HL-60 (cell line): ENCODE measurements around the gene PTCRA.

Source experiments
- DNase-seq, 2 experiments: peaks; one replicate each; pipeline ENCODE4 v3.0.0-alpha.2; 2010 to 2020; ENCODE audit warnings: low read depth in 1 of 2, low spot score in 1 of 2
- H3K27ac ChIP-seq: fragments of 250-450 bp; sonication (Bioruptor Pico); replicated peaks from 2 replicates; pipeline ENCODE4 v1.5.1; 2020; ENCODE audit warnings: mild to moderate bottlenecking, moderate library complexity
- H3K27me3 ChIP-seq: fragments of 250-450 bp; sonication (Bioruptor Pico); 2 replicates; pipeline ENCODE4 v1.5.1; 2021; ENCODE audit warnings: mild to moderate bottlenecking, moderate library complexity; ENCODE audit not compliant: insufficient read depth, poor library complexity, severe bottlenecking
- H3K4me3 ChIP-seq: replicated peaks from 2 replicates; pipeline ENCODE4 v1.5.1; 2011; ENCODE audit warnings: mild to moderate bottlenecking, control low read depth, low read length; ENCODE audit not compliant: insufficient read depth
- CTCF ChIP-seq: IDR thresholded peaks from one replicate; pipeline ENCODE4 v1.5.1; 2011; ENCODE audit warnings: low read length, control low read depth, inconsistent platforms; ENCODE audit not compliant: insufficient read depth
- GABPA ChIP-seq: IDR thresholded peaks from 2 replicates; pipeline ENCODE4 v1.6.1; 2012; ENCODE audit warnings: low read depth
- POLR2AphosphoS5 ChIP-seq: IDR thresholded peaks from 2 replicates; pipeline ENCODE4 v1.6.1; 2012; ENCODE audit warnings: low read depth
- REST ChIP-seq: IDR thresholded peaks from 2 replicates; pipeline ENCODE4 v1.6.1; 2012; ENCODE audit warnings: low read depth; ENCODE audit not compliant: insufficient replicate concordance
- SPI1 ChIP-seq: IDR thresholded peaks from 2 replicates; pipeline ENCODE4 v1.6.1; 2012; ENCODE audit warnings: low read depth, mild to moderate bottlenecking, borderline replicate concordance

Gene PTCRA

GRCh38 chr6:42958125-42958524 is 42.3 kb downstream of the PTCRA start:
- no peak overlapping the region for H3K4me3 ChIP-seq
- TF ChIP-seq REST = no peak
- no peak for TF ChIP-seq GABPA
- no peak for TF ChIP-seq SPI1
- no peak for TF ChIP-seq CTCF
- no peak for TF ChIP-seq POLR2AphosphoS5
- no peaks in the 10 kb centered on the region for H3K27me3 ChIP-seq
- H3K27ac ChIP-seq = no peak overlapping the region
- no peak for DNase-seq

- Histone ChIP-seq H3K27ac (no peak overlapping the region), H3K4me3 (no peak overlapping the region), H3K27me3 (no peaks in the 10 kb centered on the region)
- TF ChIP-seq SPI1 = no peak
- no peak for TF ChIP-seq POLR2AphosphoS5
- TF ChIP-seq CTCF = no peak
- TF ChIP-seq REST = no peak
- no peak for TF ChIP-seq GABPA
- no peak for DNase-seq
These were observed 44.0 kb downstream of the PTCRA start for GRCh38 chr6:42959917-42960242.

DNA sequence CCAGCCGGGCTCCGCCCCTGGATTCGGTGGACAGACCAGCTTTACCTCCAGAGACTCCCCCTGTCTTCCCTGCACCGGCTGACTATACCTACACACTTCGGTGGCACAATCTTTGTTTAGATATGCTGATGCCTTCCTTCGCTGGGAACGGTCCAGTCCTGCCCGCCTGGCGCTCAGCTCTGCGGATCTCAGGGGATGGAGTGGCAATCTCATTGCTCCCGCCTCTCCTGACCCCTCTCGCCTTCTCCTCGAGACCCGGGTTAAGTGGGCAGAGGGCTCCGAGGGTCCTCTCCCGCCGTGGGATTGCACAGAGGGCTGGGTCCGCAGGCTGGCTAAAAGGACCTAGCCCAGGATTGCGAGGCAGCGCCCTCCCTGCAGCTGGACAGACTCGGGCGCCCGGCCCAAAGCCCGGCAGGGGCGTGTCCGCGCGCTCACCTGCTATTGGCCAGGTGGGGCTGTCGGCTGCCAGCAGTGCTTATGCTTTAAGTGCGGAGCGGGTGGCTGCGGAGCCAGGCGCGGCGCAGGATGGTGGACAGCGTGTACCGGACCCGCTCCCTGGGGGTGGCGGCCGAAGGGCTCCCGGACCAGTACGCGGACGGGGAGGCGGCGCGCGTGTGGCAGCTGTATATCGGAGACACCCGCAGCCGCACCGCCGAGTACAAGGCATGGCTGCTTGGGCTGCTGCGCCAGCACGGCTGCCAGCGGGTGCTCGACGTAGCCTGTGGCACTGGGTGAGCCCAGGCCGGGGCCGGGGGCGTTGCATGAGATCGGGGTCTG is 44.6 kb downstream of the PTCRA start, which contains the start of gene GNMT:
GNMT (plus strand) TSS at position 512 of the 777 bp plus-strand sequence; CDS start at position 526, 14 bp downstream.
- Histone ChIP-seq H3K27ac (no peak within 1 kb of the TSS), H3K4me3 (no peak within 1 kb of the TSS), H3K27me3 (no peaks in the 10 kb centered on the region)
- TF ChIP-seq GABPA (no peak), SPI1 (no peak), REST (no peak), POLR2AphosphoS5 (no peak), CTCF (no peak)
- no peak for DNase-seq
